GM12872 (cell line): ENCODE data around the gene GMPPA.

Source experiments
- TF ChIP-seq, protein P1 (sequence below): IDR thresholded peaks from 3 replicates; pipeline ENCODE4 v1.5.1; 2011; ENCODE audit warnings: low read depth, mild to moderate bottlenecking, low read length, moderate library complexity; ENCODE audit not compliant: insufficient read depth

Gene GMPPA

DNA sequence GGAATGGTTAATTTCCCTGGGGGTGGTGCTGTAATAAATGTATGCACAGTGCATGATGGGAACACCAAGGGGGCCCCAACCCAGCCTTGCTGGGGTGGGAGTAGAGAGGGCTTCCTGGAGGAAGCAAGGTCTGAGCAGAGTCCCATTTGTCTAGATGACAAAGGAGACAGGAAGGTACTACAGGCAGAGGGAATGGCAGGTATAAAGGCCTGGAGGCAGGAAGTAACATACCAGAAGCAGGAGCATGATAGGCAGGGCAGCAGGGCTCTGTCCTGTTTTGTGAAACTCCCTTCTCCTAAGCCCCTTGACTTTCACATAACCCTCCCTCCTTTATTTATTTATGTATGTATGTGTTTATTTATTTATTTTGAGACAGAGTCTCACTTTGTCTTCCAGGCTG, 3.9 kb downstream of the GMPPA start:
- TF ChIP-seq, protein P1, sequence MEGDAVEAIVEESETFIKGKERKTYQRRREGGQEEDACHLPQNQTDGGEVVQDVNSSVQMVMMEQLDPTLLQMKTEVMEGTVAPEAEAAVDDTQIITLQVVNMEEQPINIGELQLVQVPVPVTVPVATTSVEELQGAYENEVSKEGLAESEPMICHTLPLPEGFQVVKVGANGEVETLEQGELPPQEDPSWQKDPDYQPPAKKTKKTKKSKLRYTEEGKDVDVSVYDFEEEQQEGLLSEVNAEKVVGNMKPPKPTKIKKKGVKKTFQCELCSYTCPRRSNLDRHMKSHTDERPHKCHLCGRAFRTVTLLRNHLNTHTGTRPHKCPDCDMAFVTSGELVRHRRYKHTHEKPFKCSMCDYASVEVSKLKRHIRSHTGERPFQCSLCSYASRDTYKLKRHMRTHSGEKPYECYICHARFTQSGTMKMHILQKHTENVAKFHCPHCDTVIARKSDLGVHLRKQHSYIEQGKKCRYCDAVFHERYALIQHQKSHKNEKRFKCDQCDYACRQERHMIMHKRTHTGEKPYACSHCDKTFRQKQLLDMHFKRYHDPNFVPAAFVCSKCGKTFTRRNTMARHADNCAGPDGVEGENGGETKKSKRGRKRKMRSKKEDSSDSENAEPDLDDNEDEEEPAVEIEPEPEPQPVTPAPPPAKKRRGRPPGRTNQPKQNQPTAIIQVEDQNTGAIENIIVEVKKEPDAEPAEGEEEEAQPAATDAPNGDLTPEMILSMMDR: no peak

DNA sequence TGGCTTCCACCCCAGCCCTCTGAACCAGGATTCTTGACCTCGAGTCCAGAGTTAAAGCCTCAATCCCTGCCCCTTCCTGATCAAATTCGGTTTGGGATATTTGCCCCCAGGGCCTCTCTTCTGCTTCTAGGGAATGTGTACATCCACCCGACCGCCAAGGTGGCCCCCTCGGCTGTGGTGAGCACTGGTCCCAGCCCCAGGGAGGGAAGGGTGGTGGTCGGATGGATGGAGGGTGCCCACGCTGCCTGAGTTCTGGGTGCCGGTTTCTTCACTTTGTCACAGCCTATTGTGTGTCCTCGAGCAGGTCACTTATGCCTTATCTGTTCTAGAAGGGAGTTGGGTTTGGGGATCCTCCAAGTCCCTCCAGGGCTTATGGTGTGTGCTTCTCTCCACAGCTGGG, 6.9 kb downstream of the GMPPA start:
- TF ChIP-seq, protein P1: no peak

- TF ChIP-seq, protein P1: no peak
These were observed 7.6 kb downstream of the GMPPA start for GRCh38 chr2:219506153-219506801.

DNA sequence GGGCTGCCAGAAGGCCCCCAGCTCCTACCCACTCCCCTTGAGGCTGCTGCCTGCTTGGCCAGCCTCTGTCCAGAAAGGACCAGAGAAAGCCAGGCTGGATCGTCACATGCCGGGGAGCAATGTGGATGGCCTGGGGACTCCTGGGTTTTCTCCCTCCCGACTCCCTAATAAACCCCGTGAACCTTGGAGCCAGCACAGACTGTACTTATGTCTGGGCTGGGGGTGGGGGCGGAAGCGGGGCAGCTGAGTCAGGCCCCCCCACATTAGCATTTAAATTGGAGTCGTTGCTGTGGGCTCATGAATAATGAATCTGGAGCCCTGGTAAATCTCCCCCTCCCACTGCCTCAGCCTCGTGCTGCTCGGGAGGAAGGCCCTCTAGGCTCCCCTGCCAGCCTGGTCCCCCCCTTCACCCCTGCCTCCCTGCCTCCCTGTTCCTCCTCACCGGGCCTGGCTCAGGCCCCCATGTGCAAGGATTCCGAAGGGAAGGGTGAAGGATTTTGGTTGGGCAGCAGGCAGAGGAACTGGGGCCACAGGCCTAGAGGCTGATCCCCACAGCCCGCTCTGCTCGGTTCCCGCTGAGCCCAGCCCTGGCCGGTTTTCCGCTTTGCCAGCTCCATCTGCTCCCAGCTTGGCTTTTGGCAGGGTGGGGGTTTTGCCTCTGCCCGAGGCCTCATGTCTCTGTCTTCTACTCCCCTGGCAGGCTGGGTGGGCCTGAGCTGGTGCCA, 8.3 kb downstream of the GMPPA start:
- TF ChIP-seq, protein P1: no peak

DNA sequence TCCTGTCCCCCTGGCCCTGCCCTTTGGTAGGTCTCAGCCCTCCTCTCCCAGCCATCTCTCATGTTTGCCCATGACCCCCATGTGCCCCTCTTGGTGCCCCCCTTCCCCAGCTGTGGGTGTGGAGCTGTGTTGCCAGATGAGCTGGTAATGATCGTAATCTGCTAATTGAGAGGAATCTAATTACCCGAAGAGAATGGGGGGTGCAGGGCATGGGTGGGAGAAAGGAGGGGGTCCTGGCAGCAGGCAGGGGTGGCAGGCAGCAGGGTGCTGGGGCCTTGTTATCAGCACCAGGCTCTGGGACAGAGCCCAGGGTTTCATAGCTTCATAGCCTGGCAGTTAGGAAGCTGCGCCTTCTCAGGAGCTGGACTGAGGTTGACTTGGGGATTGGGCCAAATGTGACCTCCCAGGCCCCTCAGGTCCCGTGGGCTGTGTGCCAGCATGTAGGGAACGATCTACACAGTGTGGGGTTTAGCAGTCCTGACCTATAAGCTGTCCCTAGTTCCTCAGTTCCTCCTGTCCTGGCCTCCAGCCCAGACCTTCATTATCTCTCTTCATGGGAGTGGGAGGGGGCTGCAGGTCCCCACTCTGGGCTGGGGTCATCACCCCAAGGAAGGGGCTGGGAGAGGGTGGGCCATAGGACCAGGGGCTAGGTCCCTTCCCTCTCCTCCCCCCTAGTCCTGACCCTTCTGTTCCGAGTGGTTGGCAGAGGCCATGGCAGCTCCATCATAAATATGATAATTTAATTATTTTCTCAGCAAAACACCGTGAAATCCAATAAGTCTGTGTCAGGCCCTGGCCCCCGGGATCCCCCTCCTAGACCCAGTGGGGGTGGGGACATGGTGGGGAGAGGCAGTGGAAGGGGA, 9.1 kb downstream of the GMPPA start:
- TF ChIP-seq, protein P1: no peak

GRCh38 chr2:219508444-219508734, 9.7 kb downstream of the GMPPA start:
- TF ChIP-seq, protein P1: no peak
